ENCODE data around the gene USP35.

USP35 gene

DNA sequence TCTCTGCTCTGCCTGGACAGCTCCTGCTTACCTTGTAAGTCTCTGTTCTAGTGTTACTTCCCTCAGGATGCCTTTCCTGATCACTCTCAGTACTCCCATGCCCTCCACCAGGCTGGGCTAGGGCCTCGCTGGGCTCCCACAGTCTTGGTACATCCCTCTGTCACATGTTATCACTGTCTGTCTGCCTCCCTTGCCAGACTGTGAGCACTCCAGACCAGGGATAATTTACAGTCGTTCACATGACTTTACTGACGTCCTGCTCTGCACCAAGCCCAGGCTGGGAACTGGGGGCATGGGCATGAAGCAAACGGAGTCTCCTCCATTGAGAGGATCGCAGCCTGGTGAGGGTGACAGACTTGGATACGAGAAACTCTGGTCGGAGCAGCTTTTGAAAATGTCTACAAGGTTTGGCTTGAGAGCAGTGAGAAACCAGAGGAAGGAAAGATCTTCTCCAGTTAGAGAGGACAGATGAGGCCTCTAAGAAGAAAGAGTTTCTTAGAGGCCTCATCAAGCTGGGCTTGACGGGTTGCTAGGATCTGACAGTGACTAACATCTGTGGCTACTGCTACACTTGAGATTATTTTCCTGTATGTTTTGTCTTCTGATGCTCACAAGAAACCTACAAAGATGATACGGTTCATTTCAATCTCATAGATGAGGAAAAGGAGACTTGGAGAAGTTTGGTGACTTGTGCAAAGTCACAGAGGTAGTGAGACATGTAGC is 12.5 kb downstream of the USP35 start:
- ChIA-PET POLR2A (interaction anchor here (1.2 kb wide), 1 partner anchor 13 kb away, joined by 3 read pairs; the partner anchor contains the start of gene KCTD21), CTCF (no interaction called here)
- no peak for TF ChIP-seq NFRKB (IDR thresholded peaks at IDR 0.05)
- no peak for TF ChIP-seq TARDBP (IDR thresholded peaks at IDR 0.05)
- TF ChIP-seq, protein P1, sequence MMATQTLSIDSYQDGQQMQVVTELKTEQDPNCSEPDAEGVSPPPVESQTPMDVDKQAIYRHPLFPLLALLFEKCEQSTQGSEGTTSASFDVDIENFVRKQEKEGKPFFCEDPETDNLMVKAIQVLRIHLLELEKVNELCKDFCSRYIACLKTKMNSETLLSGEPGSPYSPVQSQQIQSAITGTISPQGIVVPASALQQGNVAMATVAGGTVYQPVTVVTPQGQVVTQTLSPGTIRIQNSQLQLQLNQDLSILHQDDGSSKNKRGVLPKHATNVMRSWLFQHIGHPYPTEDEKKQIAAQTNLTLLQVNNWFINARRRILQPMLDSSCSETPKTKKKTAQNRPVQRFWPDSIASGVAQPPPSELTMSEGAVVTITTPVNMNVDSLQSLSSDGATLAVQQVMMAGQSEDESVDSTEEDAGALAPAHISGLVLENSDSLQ (IDR thresholded peaks at IDR 0.05) = no peak
- TF ChIP-seq FOXM1 (IDR thresholded peaks at IDR 0.05; ENCODE audit: borderline replicate concordance) = no peak
- TF ChIP-seq CTBP1 (IDR thresholded peaks at IDR 0.05; ENCODE audit: borderline replicate concordance) = no peak
- no peak for TF ChIP-seq L3MBTL2 (conservative IDR thresholded peaks at IDR 0.05)
- no peak for TF ChIP-seq SUZ12 (IDR thresholded peaks at IDR 0.05)
- no peak for TF ChIP-seq FOXK2 (IDR thresholded peaks at IDR 0.05)
- no peak for TF ChIP-seq SP1 (IDR thresholded peaks at IDR 0.05)
- TF ChIP-seq ZNF384 (IDR thresholded peaks at IDR 0.05) = no peak
- no peak for DNase-seq (ENCODE audit: extremely low spot score)

DNA sequence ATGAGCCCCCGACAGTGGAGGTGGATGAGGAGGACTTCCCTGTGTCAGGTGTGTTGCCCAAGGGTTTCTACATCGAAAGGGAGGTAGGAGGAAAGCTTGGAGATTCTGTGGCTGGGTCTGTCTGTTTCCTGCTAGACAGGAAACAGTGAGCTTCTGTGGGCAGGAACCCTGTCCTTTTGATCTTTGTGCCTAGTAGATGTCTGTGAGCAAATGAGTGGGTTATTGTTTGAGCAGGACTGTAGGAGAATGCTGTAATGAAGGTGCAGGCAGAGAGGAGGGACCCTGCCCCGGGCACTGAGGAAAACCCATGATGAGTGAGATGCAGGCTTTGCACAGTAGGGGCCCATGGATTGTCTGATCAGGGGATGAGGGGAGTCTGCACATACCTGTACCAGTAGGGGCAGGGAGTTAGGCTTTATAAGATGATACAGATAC is 14.0 kb downstream of the USP35 start:
- POLR2A ChIA-PET = no interaction called here
- CTCF ChIA-PET = no interaction called here
- DNase-seq (ENCODE audit: extremely low spot score) = no peak

DNA sequence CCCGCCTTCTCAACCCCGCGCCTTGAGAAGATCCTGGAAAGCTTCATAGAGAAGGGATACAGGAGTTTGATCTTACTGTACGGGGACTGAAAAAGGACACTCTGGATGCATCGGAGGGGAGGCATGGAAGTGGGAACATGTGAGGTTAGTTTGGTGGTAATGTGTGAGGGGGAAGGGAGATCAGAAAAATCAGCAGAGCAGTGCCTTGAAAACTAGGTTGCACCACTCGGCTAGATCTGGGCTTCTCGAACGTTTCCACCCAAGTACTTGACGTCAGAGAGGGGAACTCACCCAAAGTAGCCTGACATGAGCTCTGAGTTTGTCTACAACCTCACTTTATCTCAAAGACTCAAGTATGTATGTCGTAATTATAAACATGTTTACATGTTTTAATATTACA is 14.5 kb downstream of the USP35 start:
- TF ChIP-seq TARDBP (IDR thresholded peaks at IDR 0.05) (no peak), NFRKB (IDR thresholded peaks at IDR 0.05) (no peak), ELF4 (IDR thresholded peaks at IDR 0.05) (no peak), HDGF (IDR thresholded peaks at IDR 0.05; ENCODE audit: borderline replicate concordance) (no peak), SUZ12 (IDR thresholded peaks at IDR 0.05) (no peak), CTBP1 (IDR thresholded peaks at IDR 0.05; ENCODE audit: borderline replicate concordance) (no peak), FOXM1 (IDR thresholded peaks at IDR 0.05; ENCODE audit: borderline replicate concordance) (no peak), FOXK2 (IDR thresholded peaks at IDR 0.05) (no peak), ZNF384 (IDR thresholded peaks at IDR 0.05) (no peak), L3MBTL2 (conservative IDR thresholded peaks at IDR 0.05) (no peak), FOXA1 (IDR thresholded peaks at IDR 0.05) (no peak), SP1 (IDR thresholded peaks at IDR 0.05) (no peak)
- TF ChIP-seq, protein P1 (IDR thresholded peaks at IDR 0.05) = no peak
- CTCF ChIA-PET = no interaction called here
- no peak for DNase-seq (ENCODE audit: extremely low spot score)
- POLR2A ChIA-PET = no interaction called here

More for the DNA sequence above, 14.0 kb downstream of the USP35 start:
- TF ChIP-seq NFRKB (IDR thresholded peaks at IDR 0.05) = no peak
- TF ChIP-seq, protein P1 (IDR thresholded peaks at IDR 0.05) = no peak
- no peak for TF ChIP-seq CTBP1 (IDR thresholded peaks at IDR 0.05; ENCODE audit: borderline replicate concordance)
- TF ChIP-seq BHLHE40 (IDR thresholded peaks at IDR 0.05; ENCODE audit: borderline replicate concordance) = no peak
- no peak for TF ChIP-seq LEF1 (IDR thresholded peaks at IDR 0.05; ENCODE audit: borderline replicate concordance)
- TF ChIP-seq SUZ12 (IDR thresholded peaks at IDR 0.05) = no peak
- TF ChIP-seq SP1 (IDR thresholded peaks at IDR 0.05) = no peak
- no peak for TF ChIP-seq ARNT (IDR thresholded peaks at IDR 0.05)
- no peak for TF ChIP-seq TARDBP (IDR thresholded peaks at IDR 0.05)
- TF ChIP-seq ZNF384 (IDR thresholded peaks at IDR 0.05) = no peak
- TF ChIP-seq ELF4 (IDR thresholded peaks at IDR 0.05) = no peak
- no peak for TF ChIP-seq L3MBTL2 (conservative IDR thresholded peaks at IDR 0.05)
- TF ChIP-seq FOXA1 (IDR thresholded peaks at IDR 0.05) = no peak
- no peak for TF ChIP-seq FOXM1 (IDR thresholded peaks at IDR 0.05; ENCODE audit: borderline replicate concordance)
- no peak for TF ChIP-seq HDGF (IDR thresholded peaks at IDR 0.05; ENCODE audit: borderline replicate concordance)
- TF ChIP-seq FOXK2 (IDR thresholded peaks at IDR 0.05) = no peak

DNA sequence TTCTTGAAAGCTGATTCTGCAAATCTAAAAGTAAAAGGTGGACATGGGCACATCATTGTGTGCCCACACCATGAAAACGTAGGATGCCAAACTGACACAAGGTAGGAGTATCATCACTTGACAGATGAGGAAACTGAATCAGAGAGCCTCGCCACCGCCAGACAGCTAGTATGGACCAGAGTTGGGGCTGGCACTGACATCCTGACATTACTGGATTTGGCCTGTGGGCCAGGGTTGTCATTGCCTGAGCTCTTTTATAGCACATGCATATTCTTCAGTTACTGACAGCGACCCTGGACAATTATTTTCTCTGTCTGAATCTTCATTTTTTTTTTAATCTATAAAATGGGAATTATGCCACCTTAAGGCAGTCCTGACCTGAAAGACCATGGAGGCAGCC is 16.5 kb downstream of the USP35 start:
- ChIA-PET POLR2A (no interaction called here), CTCF (no interaction called here)
- no peak for DNase-seq (ENCODE audit: extremely low spot score)

DNA sequence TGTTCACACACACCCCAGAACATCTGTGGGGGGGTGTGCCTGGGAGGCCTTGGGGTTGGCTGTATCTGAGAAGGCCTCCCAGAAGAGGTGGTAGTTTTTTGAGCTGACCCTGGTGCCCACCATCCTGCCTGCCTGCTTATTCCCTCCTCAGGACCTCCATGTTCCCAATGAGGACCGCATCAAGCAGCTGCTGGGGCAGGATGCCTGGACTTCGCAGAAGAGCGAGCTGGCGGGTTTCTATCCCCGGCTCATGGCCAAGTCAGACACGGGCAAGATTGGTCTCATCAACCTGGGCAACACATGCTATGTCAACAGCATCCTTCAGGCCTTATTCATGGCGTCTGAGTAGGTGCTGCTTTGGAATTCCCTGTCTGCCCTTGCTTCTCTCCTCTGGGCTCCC is 17.0 kb downstream of the USP35 start:
- CTCF ChIA-PET = no interaction called here
- POLR2A ChIA-PET = no interaction called here
- TF ChIP-seq SUZ12 (IDR thresholded peaks at IDR 0.05) (no peak), FOXM1 (IDR thresholded peaks at IDR 0.05; ENCODE audit: borderline replicate concordance) (no peak), ELF4 (IDR thresholded peaks at IDR 0.05) (no peak), CTBP1 (IDR thresholded peaks at IDR 0.05; ENCODE audit: borderline replicate concordance) (no peak), SP1 (IDR thresholded peaks at IDR 0.05) (no peak), LEF1 (IDR thresholded peaks at IDR 0.05; ENCODE audit: borderline replicate concordance) (no peak), BHLHE40 (IDR thresholded peaks at IDR 0.05; ENCODE audit: borderline replicate concordance) (no peak), ARNT (IDR thresholded peaks at IDR 0.05) (no peak), FOXA1 (IDR thresholded peaks at IDR 0.05) (no peak), ZNF384 (IDR thresholded peaks at IDR 0.05) (no peak), NFRKB (IDR thresholded peaks at IDR 0.05) (no peak), TARDBP (IDR thresholded peaks at IDR 0.05) (no peak), L3MBTL2 (conservative IDR thresholded peaks at IDR 0.05) (no peak), FOXK2 (IDR thresholded peaks at IDR 0.05) (no peak), HDGF (IDR thresholded peaks at IDR 0.05; ENCODE audit: borderline replicate concordance) (no peak)
- TF ChIP-seq, protein P1 (IDR thresholded peaks at IDR 0.05) = no peak

More for the DNA sequence above, 16.5 kb downstream of the USP35 start:
- no peak for TF ChIP-seq SP1 (IDR thresholded peaks at IDR 0.05)
- TF ChIP-seq FOXK2 (IDR thresholded peaks at IDR 0.05) = no peak
- no peak for TF ChIP-seq ARNT (IDR thresholded peaks at IDR 0.05)
- no peak for TF ChIP-seq HDGF (IDR thresholded peaks at IDR 0.05; ENCODE audit: borderline replicate concordance)
- no peak for TF ChIP-seq BHLHE40 (IDR thresholded peaks at IDR 0.05; ENCODE audit: borderline replicate concordance)
- TF ChIP-seq CTBP1 (IDR thresholded peaks at IDR 0.05; ENCODE audit: borderline replicate concordance) = no peak
- TF ChIP-seq, protein P1 (IDR thresholded peaks at IDR 0.05) = no peak
- no peak for TF ChIP-seq LEF1 (IDR thresholded peaks at IDR 0.05; ENCODE audit: borderline replicate concordance)
- no peak for TF ChIP-seq ZNF384 (IDR thresholded peaks at IDR 0.05)
- no peak for TF ChIP-seq FOXA1 (IDR thresholded peaks at IDR 0.05)

More for the DNA sequence above, 17.0 kb downstream of the USP35 start:
- no peak for DNase-seq (ENCODE audit: extremely low spot score)
